K562 (cell line): ENCODE measurements around the gene CTDSP2. TPM values are rescaled to one million over a fixed set of nuclear protein-coding genes. Genes with fewer than 3 reads are reported as not detected.

Experiments
- ATAC-seq: fragments of 200-7000 bp; cut with Tn5 transposase; 3 replicates; pipeline ENCODE4 v1.9.1; 2020; ENCODE audit warnings: moderate library complexity
- BruUV-seq: library from RNA; stranded (reverse); fragments of 400-500 nt; replicated peaks from 2 replicates; lab custom pipeline; 2021; lab: Mats Ljungman, UMichigan
- CTCF ChIA-PET: fragments of 300-600 bp; formaldehyde crosslinking; extraction: SDS; loops from one replicate; lab custom pipeline; 2021; ENCODE audit warnings: low intra/inter-chr PET ratio; lab: Yijun Ruan, JAX
- POLR2A ChIA-PET: fragments of 300-600, 350-650 bp; sonication (Branson Sonifier 250); formaldehyde crosslinking; extraction: SDS; loops from one replicate; lab custom pipeline; 2021; ENCODE audit warnings: antibody characterized with exemption, inconsistent platforms; lab: Yijun Ruan, JAX
- DNase-seq, 4 experiments: peaks; one replicate each; pipeline versions ENCODE4 v3.0.0 to v3.0.0-alpha.2; 2011 to 2018; ENCODE audit warnings: low spot score in 3 of 4, mixed read lengths in 3 of 4; ENCODE audit errors: extremely low read depth in 1 of 4
- FAIRE-seq: peaks from 2 replicates; lab custom pipeline; 2011; peaks lifted over from hg19 to GRCh38; lab: Jason Lieb, UNC
- H2AFZ ChIP-seq: 2 replicates; pipeline ENCODE4 v1.6.0; 2011; ENCODE audit warnings: low read depth, low read length, control low read depth, inconsistent platforms
- H3K27ac ChIP-seq: fragments of 200-600 bp; 3 replicates; pipeline ENCODE4 v1.8.0; 2011; ENCODE audit warnings: low read depth, mild to moderate bottlenecking, control low read depth, inconsistent platforms, low read length, moderate library complexity, mixed read lengths; ENCODE audit errors: extremely low read depth
- H3K27me3 ChIP-seq, 2 experiments: fragments of 300-600 bp in 1 of 2; 2 replicates in 1 of 2; 3 replicates in 1 of 2; pipeline versions ENCODE4 v1.6.0 to v1.8.0; 2011; ENCODE audit warnings: inconsistent platforms in 2 of 2, low read length in 2 of 2, mild to moderate bottlenecking in 1 of 2, mixed read lengths in 1 of 2, moderate library complexity in 1 of 2; ENCODE audit not compliant: control insufficient read depth in 2 of 2, insufficient read depth in 2 of 2
- H3K36me3 ChIP-seq: fragments of 300-600 bp; 3 replicates; pipeline ENCODE4 v1.8.0; 2011; ENCODE audit warnings: mild to moderate bottlenecking, low read length, inconsistent platforms; ENCODE audit not compliant: control insufficient read depth, insufficient read depth
- H3K4me1 ChIP-seq, 2 experiments: fragments of 200-600 bp in 1 of 2; replicated peaks in 1 of 2; 2 replicates in 1 of 2; 3 replicates in 1 of 2; pipeline versions ENCODE4 v1.5.1 to v1.8.0; 2011; ENCODE audit warnings: inconsistent platforms in 2 of 2, low read length in 2 of 2, mild to moderate bottlenecking in 1 of 2, mixed read lengths in 1 of 2, moderate library complexity in 1 of 2; ENCODE audit not compliant: control insufficient read depth in 2 of 2, insufficient read depth in 2 of 2
- H3K4me2 ChIP-seq: 2 replicates; pipeline ENCODE4 v1.6.1; 2011; ENCODE audit warnings: low read length, control low read depth, inconsistent platforms, mixed read lengths; ENCODE audit not compliant: insufficient read depth
- H3K4me3 ChIP-seq: fragments of 200-600 bp; sonication (generic), shearing (Covaris generic); 2 replicates; pipeline ENCODE4 v1.5.1; 2016; ENCODE audit warnings: control low read depth, inconsistent platforms
- H3K79me2 ChIP-seq: fragments of 200-600 bp; 3 replicates; pipeline ENCODE4 v1.8.0; 2011; ENCODE audit warnings: low read length, inconsistent platforms; ENCODE audit not compliant: control insufficient read depth, insufficient read depth
- H3K9ac ChIP-seq, 2 experiments: 2 replicates each; pipeline versions ENCODE4 v1.6.0 to v1.6.1; 2011; ENCODE audit warnings: low read depth in 2 of 2, low read length in 2 of 2, control low read depth in 1 of 2, inconsistent platforms in 1 of 2, mild to moderate bottlenecking in 1 of 2, mixed read lengths in 1 of 2; ENCODE audit not compliant: insufficient read depth in 1 of 2
- H3K9me1 ChIP-seq: one replicate; pipeline ENCODE4 v1.6.0; 2011; ENCODE audit warnings: inconsistent platforms, mild to moderate bottlenecking, low read length, moderate library complexity; ENCODE audit not compliant: control insufficient read depth, insufficient read depth
- H3K9me3 ChIP-seq: replicated peaks from 2 replicates; pipeline ENCODE4 v1.5.1; 2011; ENCODE audit warnings: low read depth, low read length, inconsistent platforms; ENCODE audit not compliant: control insufficient read depth, insufficient read depth
- H4K20me1 ChIP-seq: replicated peaks from 2 replicates; pipeline ENCODE4 v1.6.1; 2011; ENCODE audit warnings: low read length, inconsistent platforms, mixed read lengths; ENCODE audit not compliant: control insufficient read depth, insufficient read depth
- BDP1 ChIP-seq: IDR thresholded peaks from 3 replicates; pipeline ENCODE4 v1.6.1; 2011; ENCODE audit not compliant: insufficient read length, insufficient read depth
- FOXK1 ChIP-seq: sonication (generic); formaldehyde crosslinking; IDR thresholded peaks from 2 replicates; pipeline ENCODE4 v1.8.0; 2022; ENCODE audit warnings: missing genetic modification reagents, mild to moderate bottlenecking, borderline replicate concordance
- LEF1 ChIP-seq: fragments of 450-650 bp; IDR thresholded peaks from 2 replicates; pipeline ENCODE4 v1.6.1; 2016; ENCODE audit warnings: mild to moderate bottlenecking
- MTA2 ChIP-seq: fragments of 450-650 bp; IDR thresholded peaks from 2 replicates; pipeline ENCODE4 v1.6.1; 2016; ENCODE audit warnings: low read depth
- MYBL2 ChIP-seq, 2 experiments: fragments of 450-650 bp in 1 of 2; sonication (generic) in 1 of 2; formaldehyde crosslinking in 1 of 2; IDR thresholded peaks; 2 replicates each; pipeline versions ENCODE4 v1.6.1 to v1.8.1; 2017 to 2022; ENCODE audit warnings: borderline replicate concordance in 1 of 2, inconsistent platforms in 1 of 2, low read depth in 1 of 2, mild to moderate bottlenecking in 1 of 2, missing genetic modification reagents in 1 of 2, moderate library complexity in 1 of 2
- NCOA4 ChIP-seq: fragments of 450-650 bp; IDR thresholded peaks from 2 replicates; pipeline ENCODE4 v1.6.1; 2018; ENCODE audit warnings: mild to moderate bottlenecking; ENCODE audit not compliant: partially characterized antibody
- POLR2AphosphoS2 ChIP-seq: IDR thresholded peaks from 2 replicates; pipeline ENCODE4 v1.6.1; 2012; ENCODE audit warnings: low read length, improper control_type of control experiment
- RFX7 ChIP-seq: fragments of 250-450 bp; sonication (Bioruptor Pico); IDR thresholded peaks from 2 replicates; pipeline ENCODE4 v1.5.1; 2021; ENCODE audit warnings: mild to moderate bottlenecking
- RUNX1 ChIP-seq: sonication (generic); IDR thresholded peaks from 2 replicates; pipeline ENCODE4 v1.6.1; 2016; ENCODE audit warnings: antibody characterized with exemption, low read depth
- TAF7 ChIP-seq: fragments of 450-650 bp; IDR thresholded peaks from 2 replicates; pipeline ENCODE4 v1.6.1; 2016; ENCODE audit warnings: missing genetic modification characterization, missing compliant biosample characterization
- THRAP3 ChIP-seq: fragments of 450-650 bp; IDR thresholded peaks from 2 replicates; pipeline ENCODE4 v1.6.1; 2016; ENCODE audit warnings: mild to moderate bottlenecking, inconsistent platforms, borderline replicate concordance
- ZNF263 ChIP-seq: sonication (generic); formaldehyde crosslinking; IDR thresholded peaks from 2 replicates; pipeline ENCODE4 v1.8.0; 2022; ENCODE audit warnings: mild to moderate bottlenecking, missing genetic modification reagents, borderline replicate concordance
- ZNF316 ChIP-seq: fragments of 450-650 bp; IDR thresholded peaks from 2 replicates; pipeline ENCODE4 v1.6.1; 2016
- ZNF584 ChIP-seq: fragments of 200-800 bp; sonication (Bioruptor generic); IDR thresholded peaks from 2 replicates; pipeline ENCODE4 v1.6.1; 2016; ENCODE audit warnings: low read depth, mild to moderate bottlenecking, missing genetic modification characterization, missing compliant biosample characterization
- WGBS: fragments of 100-300 bp; shearing (Covaris generic); methylation state at CpG from one replicate; pipeline ENCODE4 v1.1.6; 2016; ENCODE audit warnings: low coverage, mixed read lengths; ENCODE audit not compliant: insufficient coverage; ENCODE audit errors: missing lambda C conversion rate; 5-methylcytosine and 5-hydroxymethylcytosine counted together
- in situ Hi-C: fragments of 300-500 bp; cut with MboI; formaldehyde crosslinking; loops from 4 replicates; pipeline ENCODE4 v1.15.0; 2018; ENCODE audit warnings: inconsistent platforms, mixed read lengths
- intact Hi-C: fragments of 100-400 bp; cut with micrococcal nuclease; formaldehyde crosslinking; loops from 2 replicates; pipeline ENCODE4 v1.14.2; 2022
- polyA plus RNA-seq, 8 experiments: library from polyadenylated mRNA; depleted of rRNA in 4 of 8; stranded (reverse) in 5 of 8; unstranded in 3 of 8; fragments of >200 nt; fragmentation: Nextera tagmentation in 2 of 8; fragmentation: Illumina TruSeq in 1 of 8; extraction: Ambion mirVana in 2 of 8; extraction: Trizol in 1 of 8; gene quantifications; 2 replicates each; pipeline versions ENCODE4 v1.2.1 to v1.2.3, GENCODE V29; 2011 to 2014; ENCODE audit warnings: inconsistent platforms in 1 of 8, missing spikeins in 1 of 8
- total RNA-seq, 7 experiments: library from RNA; depleted of rRNA in 6 of 7; stranded (reverse); fragments of >200 nt in 6 of 7; fragmentation: Illumina TruSeq in 2 of 7; extraction: Trizol in 2 of 7; gene quantifications; 2 replicates each; pipeline versions ENCODE4 v1.2.1 to v1.2.3, GENCODE V29; 2011 to 2021; ENCODE audit warnings: low replicate concordance in 1 of 7
- TF ChIP-seq, protein P1 (sequence below): fragments of 250-450 bp; sonication (Bioruptor Pico); IDR thresholded peaks from 2 replicates; pipeline ENCODE4 v1.4.0; 2020
- TF ChIP-seq, protein P2 (sequence below): sonication (generic); formaldehyde crosslinking; IDR thresholded peaks from 2 replicates; pipeline ENCODE4 v1.8.0; 2022; ENCODE audit warnings: missing genetic modification reagents, mild to moderate bottlenecking, borderline replicate concordance

CTDSP2 gene
- total and polyA plus RNA-seq, 9 of the 15 experiments (the other 6 are each of a cell fraction or from before 2014, with no cell fraction given): 20.4 to 108 (median 47.7) TPM

DNA sequence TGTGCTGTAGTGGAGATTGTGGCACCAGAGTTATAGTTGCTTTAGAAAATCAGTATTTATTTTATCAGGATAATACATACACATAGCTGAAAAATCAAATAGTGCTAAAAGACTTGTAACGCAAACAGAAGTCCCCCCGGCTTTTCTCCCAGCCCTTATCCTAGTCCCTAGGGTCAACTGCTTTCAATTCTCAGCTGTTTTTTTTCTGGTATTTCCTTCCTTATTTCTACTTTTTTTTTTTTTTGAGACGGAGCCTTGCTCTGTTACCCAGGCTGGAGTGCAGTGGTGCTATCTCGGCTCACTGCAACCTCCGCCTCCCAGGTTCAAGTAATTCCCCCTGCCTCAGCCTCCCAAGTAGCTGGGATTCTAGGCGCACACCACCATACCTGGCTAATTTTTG is 8.4 kb upstream of the CTDSP2 start (continued):
- TF ChIP-seq, protein P1, sequence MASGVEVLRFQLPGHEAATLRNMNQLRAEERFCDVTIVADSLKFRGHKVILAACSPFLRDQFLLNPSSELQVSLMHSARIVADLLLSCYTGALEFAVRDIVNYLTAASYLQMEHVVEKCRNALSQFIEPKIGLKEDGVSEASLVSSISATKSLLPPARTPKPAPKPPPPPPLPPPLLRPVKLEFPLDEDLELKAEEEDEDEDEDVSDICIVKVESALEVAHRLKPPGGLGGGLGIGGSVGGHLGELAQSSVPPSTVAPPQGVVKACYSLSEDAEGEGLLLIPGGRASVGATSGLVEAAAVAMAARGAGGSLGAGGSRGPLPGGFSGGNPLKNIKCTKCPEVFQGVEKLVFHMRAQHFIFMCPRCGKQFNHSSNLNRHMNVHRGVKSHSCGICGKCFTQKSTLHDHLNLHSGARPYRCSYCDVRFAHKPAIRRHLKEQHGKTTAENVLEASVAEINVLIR (CRISPR knock-in tag): no peak
- TF ChIP-seq POLR2AphosphoS2 (no peak), RFX7 (CRISPR knock-in tag) (no peak), MTA2 (no peak), MYBL2 (IDR thresholded peaks at IDR 0.05; ENCODE audit: low read depth) (no peak), MYBL2 (CRISPR knock-in tag; IDR thresholded peaks at IDR 0.05; ENCODE audit: borderline replicate concordance) (no peak)
- TF ChIP-seq, all 486 proteins: peak for 0

GRCh38 chr12:57853864-57854556 is 7.5 kb upstream of the CTDSP2 start:
- Histone ChIP-seq H4K20me1 (no peaks in the 10 kb centered on the region), H3K27ac (no peak overlapping the region), H2AFZ (no peak overlapping the region), H3K27me3 (0 out of 5 replicates have a peak, but pooled peaks cover 0 to 6% of the 10 kb centered on the region in 2 experiments), H3K36me3 (no peaks in the 10 kb centered on the region), H3K79me2 (no peaks in the 10 kb centered on the region), H3K4me2 (no peak overlapping the region), H3K4me3 (no peak overlapping the region), H3K4me1 (peaks cover 0 to 10% of the 10 kb centered on the region in 2 experiments; a peak in 3 of 5 replicates), H3K9ac (no peak overlapping the region), H3K9me3 (no peaks in the 10 kb centered on the region), H3K9me1 (no peaks in the 10 kb centered on the region)
- no CpG with 5 or more reads among the region's 2 CpGs for WGBS
- ChIA-PET POLR2A (interaction anchor here (0.6 to 1.6 kb wide), 4 partner anchors 8 to 41 kb away, joined by 3 to 6 read pairs (median 4); no protein-coding TSS in a partner anchor), CTCF (no interaction called here)
- FAIRE-seq: no peak
- ATAC-seq: no peak
- intact Hi-C loops (no loop called here), in situ Hi-C loops (no loop called here)
- DNase-seq: no peak
- no TSS peak for BruUV-seq
- TF ChIP-seq TAF7 (tag) (no peak), LEF1 (no peak), ZNF263 (peak; percentile 65), NCOA4 (no peak), ZNF316 (peak; percentile 58), FOXK1 (CRISPR knock-in tag) (no peak), RUNX1 (no peak), ZNF584 (no peak), THRAP3 (no peak), BDP1 (no peak)
- TF ChIP-seq, protein P2, sequence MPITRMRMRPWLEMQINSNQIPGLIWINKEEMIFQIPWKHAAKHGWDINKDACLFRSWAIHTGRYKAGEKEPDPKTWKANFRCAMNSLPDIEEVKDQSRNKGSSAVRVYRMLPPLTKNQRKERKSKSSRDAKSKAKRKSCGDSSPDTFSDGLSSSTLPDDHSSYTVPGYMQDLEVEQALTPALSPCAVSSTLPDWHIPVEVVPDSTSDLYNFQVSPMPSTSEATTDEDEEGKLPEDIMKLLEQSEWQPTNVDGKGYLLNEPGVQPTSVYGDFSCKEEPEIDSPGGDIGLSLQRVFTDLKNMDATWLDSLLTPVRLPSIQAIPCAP (CRISPR knock-in tag): no peak
